IPS DF 4.7 (cell line): ENCODE data around the gene PADI4.
"Not testable (repeated sequence)": the region's sequence is repeated elsewhere in the genome, so short reads cannot be mapped to it uniquely, and the experiment has no call there.

Experiments used
- DNase-seq: peaks from one replicate; pipeline ENCODE4 v3.0.0-alpha.2; 2013; ENCODE audit warnings: low spot score; ENCODE audit errors: extremely low read depth

The PADI4 gene

GRCh38 chr1:17313530-17314309 lies 5.7 kb downstream of the PADI4 start:
- no peak for DNase-seq

GRCh38 chr1:17314491-17314971 lies 6.5 kb downstream of the PADI4 start:
- DNase-seq = no peak

DNA sequence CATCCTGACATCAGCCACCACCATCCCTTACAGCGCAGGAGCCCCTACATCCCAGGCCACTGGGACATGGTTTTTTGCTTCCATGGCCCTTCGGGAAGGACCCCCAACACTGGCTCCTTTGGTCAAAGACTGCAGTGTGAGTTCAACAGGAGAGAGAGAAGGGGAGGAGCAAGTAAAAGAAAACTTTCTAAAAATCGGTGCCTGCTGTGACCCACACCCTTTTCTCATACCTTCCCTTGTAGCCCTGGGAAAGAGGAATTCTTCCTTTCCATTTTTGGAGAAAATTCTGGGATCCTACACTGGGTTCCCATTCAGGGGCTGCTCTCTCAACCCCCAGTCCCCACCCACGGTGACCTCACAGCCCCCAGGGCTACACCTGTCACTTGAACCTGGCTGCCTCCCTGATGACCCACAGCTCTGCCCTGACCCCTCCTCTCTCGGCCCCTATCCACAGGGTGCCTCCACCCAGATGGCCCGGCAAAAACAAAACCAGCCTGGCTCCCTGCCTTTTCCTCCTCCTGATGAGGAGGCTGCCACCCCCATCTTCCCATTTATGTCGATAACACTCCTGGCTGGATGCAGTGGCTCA lies 7.6 kb downstream of the PADI4 start:
- DNase-seq = no peak

GRCh38 chr1:17316704-17317103 lies 8.7 kb downstream of the PADI4 start:
- no peak for DNase-seq

DNA sequence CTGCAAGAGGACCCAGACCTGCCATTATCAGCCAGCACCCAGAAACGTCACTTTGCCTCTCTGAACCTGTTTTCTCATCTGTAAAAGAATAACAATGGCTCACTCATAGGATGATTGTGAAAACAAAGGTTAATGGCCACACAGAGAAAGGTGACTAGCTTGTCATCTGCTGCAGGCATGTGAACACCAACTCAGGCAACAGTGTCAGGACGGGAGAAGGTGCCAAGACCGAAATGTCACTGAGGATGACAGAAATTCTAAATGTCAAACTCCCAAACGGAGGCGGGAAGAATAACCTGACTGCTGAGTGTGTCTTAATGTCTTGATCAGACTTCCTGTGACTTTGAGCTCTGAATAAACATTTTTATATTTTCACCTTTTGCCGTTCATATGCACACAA lies 10.3 kb downstream of the PADI4 start:
- no peak for DNase-seq

GRCh38 chr1:17319561-17320350 lies 11.8 kb downstream of the PADI4 start:
- no peak for DNase-seq

DNA sequence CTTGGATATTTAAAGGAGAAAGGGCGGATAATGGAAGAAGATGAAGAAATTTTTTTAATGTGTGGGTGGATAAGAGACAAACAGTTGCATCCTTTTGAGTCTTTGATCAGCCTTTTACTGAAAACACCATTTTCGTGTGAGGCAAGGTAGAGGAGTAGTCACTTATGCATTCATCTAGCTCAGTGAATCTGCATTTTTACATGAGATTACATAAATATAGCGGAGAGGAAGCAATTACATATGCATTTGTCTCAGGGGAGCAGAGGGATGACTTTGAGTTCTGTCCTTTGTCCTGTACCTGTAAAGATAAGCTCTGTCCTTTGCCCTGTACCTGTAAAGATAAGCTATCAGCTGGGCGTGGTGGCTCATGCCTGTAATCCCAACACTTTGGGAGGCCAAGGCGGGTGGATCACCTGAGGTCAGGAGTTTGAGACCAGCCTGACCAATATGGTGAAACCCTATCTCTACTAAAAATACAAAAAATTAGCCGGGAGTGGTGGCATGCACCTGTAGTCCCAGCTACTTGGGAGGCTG lies 13.9 kb downstream of the PADI4 start:
- DNase-seq = not testable (repeated sequence)

DNA sequence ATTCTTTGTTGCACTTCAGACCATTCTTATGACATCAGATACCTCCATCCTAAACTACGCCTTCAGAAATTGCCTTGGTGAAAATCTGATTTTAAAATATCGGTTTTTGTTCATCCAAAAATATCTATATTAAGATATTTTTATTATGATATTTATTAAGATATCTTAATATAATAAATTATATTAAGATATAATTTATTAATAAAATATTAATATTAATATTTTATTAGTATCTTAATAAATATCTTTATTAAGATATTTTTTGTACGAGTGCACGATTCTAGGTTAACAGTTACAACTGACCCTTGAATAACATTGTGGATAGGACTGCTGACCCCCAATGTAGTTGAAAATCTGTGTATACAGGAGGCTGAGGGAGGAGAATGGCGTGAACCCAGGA lies 20.9 kb downstream of the PADI4 start:
- DNase-seq = no peak

DNA sequence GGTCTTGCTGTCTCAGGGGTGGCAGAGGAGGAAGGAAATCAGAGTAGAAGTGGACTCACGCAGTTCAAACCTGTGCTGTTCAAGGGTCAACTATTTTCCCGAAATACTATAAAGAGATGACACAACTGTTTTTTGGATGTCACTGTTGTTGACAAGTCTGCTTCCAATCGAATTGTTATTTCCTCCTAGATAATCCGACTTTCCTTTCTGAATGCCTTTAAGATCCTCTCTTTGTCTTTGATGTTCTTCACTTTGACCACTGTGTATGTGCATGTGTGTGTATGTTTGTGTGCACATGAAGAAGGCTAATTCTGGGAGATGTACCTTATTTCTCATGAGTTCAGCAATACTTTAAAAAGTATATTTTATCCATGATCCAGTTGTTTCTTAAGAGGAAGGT lies 21.6 kb downstream of the PADI4 start:
- no peak for DNase-seq

GRCh38 chr1:17330856-17331255 lies 22.9 kb downstream of the PADI4 start:
- no peak for DNase-seq

GRCh38 chr1:17333081-17333480 lies 25.1 kb downstream of the PADI4 start:
- no peak for DNase-seq

- DNase-seq = peak; percentile 30
These were observed 28.1 kb downstream of the PADI4 start for GRCh38 chr1:17335821-17336710.

GRCh38 chr1:17338706-17339493 lies 30.9 kb downstream of the PADI4 start:
- no peak for DNase-seq

- DNase-seq = no peak
These were observed 31.5 kb downstream of the PADI4 start for GRCh38 chr1:17339521-17339920.

GRCh38 chr1:17340358-17340757 lies 32.4 kb downstream of the PADI4 start:
- no peak for DNase-seq

DNA sequence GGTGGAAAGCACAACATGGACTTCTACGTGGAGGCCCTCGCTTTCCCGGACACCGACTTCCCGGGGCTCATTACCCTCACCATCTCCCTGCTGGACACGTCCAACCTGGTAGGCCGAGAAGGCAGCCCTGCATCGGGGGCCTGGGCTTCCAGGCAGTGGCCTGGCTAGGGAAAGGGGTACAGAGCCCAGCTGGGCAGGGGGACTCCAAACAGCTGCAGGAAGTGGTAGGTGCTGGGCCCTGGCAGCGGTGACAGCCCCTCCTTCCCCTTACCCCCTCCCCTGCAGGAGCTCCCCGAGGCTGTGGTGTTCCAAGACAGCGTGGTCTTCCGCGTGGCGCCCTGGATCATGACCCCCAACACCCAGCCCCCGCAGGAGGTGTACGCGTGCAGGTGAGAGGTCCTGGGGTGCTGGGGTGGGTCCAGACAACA lies 34.0 kb downstream of the PADI4 start:
- no peak for DNase-seq

GRCh38 chr1:17345506-17345905 lies 37.5 kb downstream of the PADI4 start:
- not testable (repeated sequence) for DNase-seq

DNA sequence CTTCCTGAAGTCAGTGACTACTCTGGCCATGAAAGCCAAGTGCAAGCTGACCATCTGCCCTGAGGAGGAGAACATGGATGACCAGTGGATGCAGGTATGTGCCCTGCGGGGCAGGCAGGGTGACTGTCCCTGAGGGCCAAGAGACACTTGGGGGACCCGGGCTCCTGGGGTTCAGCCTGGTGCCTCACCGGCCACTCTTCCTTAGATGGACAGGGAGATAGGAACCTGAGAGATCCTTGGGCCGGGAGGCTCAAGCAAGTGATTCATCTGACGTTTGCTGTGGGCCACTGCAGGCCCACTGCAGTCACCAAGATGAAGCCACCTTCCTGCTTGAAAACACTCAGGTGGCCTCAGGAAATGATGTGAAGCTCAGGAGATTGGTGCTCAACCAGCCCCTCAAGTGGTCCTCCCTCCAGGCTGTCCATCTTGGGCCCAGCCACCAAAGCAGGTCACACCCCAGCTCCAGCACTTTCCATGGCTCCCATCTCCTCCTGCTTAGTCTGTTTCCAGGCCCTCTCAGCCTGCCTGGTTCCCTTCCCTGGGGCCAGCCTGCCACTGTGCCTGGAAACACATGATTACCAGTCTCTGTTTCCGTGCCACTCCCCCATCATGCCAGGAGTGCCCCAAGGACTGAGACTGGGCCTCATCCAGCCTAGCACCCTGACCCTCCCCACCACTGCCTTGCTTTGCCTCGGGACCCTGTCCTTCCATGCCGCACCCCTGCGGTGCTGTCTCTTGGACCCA lies 38.2 kb downstream of the PADI4 start:
- no peak for DNase-seq
